DOHH2 (cell line): ENCODE data around the gene LOXHD1.

Experiments used
- H3F3A ChIP-seq: fragments of 200-600 bp; sonication (generic), shearing (Covaris generic); 2 replicates; pipeline ENCODE4 v1.6.0; 2016; ENCODE audit warnings: antibody characterized with exemption, mild to moderate bottlenecking; ENCODE audit not compliant: control insufficient read depth, insufficient read depth
- H3K27ac ChIP-seq: fragments of 200-600 bp; sonication (generic); 2 replicates; pipeline ENCODE4 v1.5.1; 2014; ENCODE audit warnings: low read depth, mild to moderate bottlenecking, low read length, moderate library complexity
- H3K27me3 ChIP-seq: fragments of 200-600 bp; sonication (generic); 2 replicates; pipeline ENCODE4 v1.6.1; 2014; ENCODE audit warnings: mild to moderate bottlenecking, low read length, mixed read lengths; ENCODE audit not compliant: control insufficient read depth
- H3K36me3 ChIP-seq: fragments of 200-600 bp; sonication (generic); 2 replicates; pipeline ENCODE4 v1.6.1; 2014; ENCODE audit warnings: mild to moderate bottlenecking, low read length, moderate library complexity, mixed read lengths; ENCODE audit not compliant: control insufficient read depth
- H3K4me1 ChIP-seq: fragments of 200-600 bp; sonication (generic); 2 replicates; pipeline ENCODE4 v1.6.1; 2014; ENCODE audit warnings: mild to moderate bottlenecking, low read length, mixed read lengths; ENCODE audit not compliant: control insufficient read depth
- H3K4me2 ChIP-seq: fragments of 200-600 bp; sonication (generic); 2 replicates; pipeline ENCODE4 v1.6.0; 2014; ENCODE audit warnings: mild to moderate bottlenecking, low read length, moderate library complexity
- H3K4me3 ChIP-seq: fragments of 200-600 bp; sonication (generic); 2 replicates; pipeline ENCODE4 v1.5.1; 2014; ENCODE audit warnings: mild to moderate bottlenecking, low read length, mixed read lengths
- H3K79me2 ChIP-seq: fragments of 200-600 bp; sonication (generic); 2 replicates; pipeline ENCODE4 v1.6.1; 2014; ENCODE audit warnings: mild to moderate bottlenecking, low read length, mixed read lengths; ENCODE audit not compliant: control insufficient read depth
- H3K9me2 ChIP-seq: fragments of 200-600 bp; sonication (generic); replicated peaks from 2 replicates; pipeline ENCODE4 v1.6.1; 2014; ENCODE audit warnings: mild to moderate bottlenecking, low read length, mixed read lengths; ENCODE audit not compliant: control insufficient read depth
- H3K9me3 ChIP-seq: fragments of 200-600 bp; sonication (generic); 2 replicates; pipeline ENCODE4 v1.6.1; 2014; ENCODE audit warnings: antibody characterized with exemption, low read length, mixed read lengths; ENCODE audit not compliant: control insufficient read depth, insufficient read depth
- H4K20me1 ChIP-seq: fragments of 200-600 bp; sonication (generic); 2 replicates; pipeline ENCODE4 v1.6.0; 2014; ENCODE audit warnings: low read depth, mild to moderate bottlenecking, antibody characterized with exemption, low read length, moderate library complexity; ENCODE audit not compliant: control insufficient read depth, insufficient read depth
- CTCF ChIP-seq: fragments of 200-600 bp; sonication (generic); IDR thresholded peaks from one replicate; pipeline ENCODE4 v1.5.1; 2014; ENCODE audit warnings: antibody characterized with exemption, mild to moderate bottlenecking, low read depth, low read length; ENCODE audit not compliant: poor library complexity, severe bottlenecking
- EZH2phosphoT487 ChIP-seq: fragments of 200-600 bp; sonication (generic); IDR thresholded peaks from 2 replicates; pipeline ENCODE4 v1.6.1; 2017; ENCODE audit warnings: borderline replicate concordance, mild to moderate bottlenecking, antibody characterized with exemption, low read length, moderate library complexity, mixed read lengths

LOXHD1 gene

GRCh38 chr18:46519870-46520269, 137.2 kb downstream of the LOXHD1 start:
- peaks cover under 1% of the 10 kb centered on the region; the same call in 1 of the 2 replicates for H3K27me3 ChIP-seq

GRCh38 chr18:46518438-46518837, 138.6 kb downstream of the LOXHD1 start:
- Histone ChIP-seq H3K79me2 (no peaks in the 10 kb centered on the region), H3K27me3 (peaks cover 2% of the 10 kb centered on the region; the same call in 1 of the 2 replicates), H4K20me1 (no peaks in the 10 kb centered on the region), H3K9me3 (no peaks in the 10 kb centered on the region), H3K36me3 (no peaks in the 10 kb centered on the region), H3K4me1 (no peaks in the 10 kb centered on the region), H3K4me3 (no peak overlapping the region), H3K9me2 (no peaks in the 10 kb centered on the region), H3F3A (no peaks in the 10 kb centered on the region), H3K27ac (no peak overlapping the region), H3K4me2 (no peak overlapping the region)
- no peak for TF ChIP-seq EZH2phosphoT487

More at GRCh38 chr18:46519870-46520269, 137.2 kb downstream of the LOXHD1 start:
- Histone ChIP-seq H3K4me3 (no peak overlapping the region), H3K79me2 (no peaks in the 10 kb centered on the region), H3K4me1 (no peaks in the 10 kb centered on the region), H3K4me2 (no peak overlapping the region), H4K20me1 (no peaks in the 10 kb centered on the region), H3K9me2 (no peaks in the 10 kb centered on the region), H3K27ac (no peak overlapping the region), H3F3A (no peaks in the 10 kb centered on the region), H3K9me3 (no peaks in the 10 kb centered on the region), H3K36me3 (no peaks in the 10 kb centered on the region)
- TF ChIP-seq CTCF (no peak), EZH2phosphoT487 (no peak)

GRCh38 chr18:46516555-46516954, 140.5 kb downstream of the LOXHD1 start:
- Histone ChIP-seq H3K36me3 (no peaks in the 10 kb centered on the region), H3K9me2 (no peaks in the 10 kb centered on the region), H3K4me1 (no peaks in the 10 kb centered on the region), H3K4me3 (no peak overlapping the region), H3K79me2 (no peaks in the 10 kb centered on the region), H3K4me2 (no peak overlapping the region), H3K27ac (no peak overlapping the region), H3K9me3 (no peaks in the 10 kb centered on the region), H3F3A (no peaks in the 10 kb centered on the region), H4K20me1 (no peaks in the 10 kb centered on the region), H3K27me3 (peaks cover 2% of the 10 kb centered on the region; the same call in 1 of the 2 replicates)
- TF ChIP-seq CTCF (no peak), EZH2phosphoT487 (no peak)

- H3K27me3 ChIP-seq = peaks cover 2% of the 10 kb centered on the region; the same call in 1 of the 2 replicates
- no peaks in the 10 kb centered on the region for H3K79me2 ChIP-seq
- no peak overlapping the region for H3K27ac ChIP-seq
- no peak overlapping the region for H3K4me3 ChIP-seq
- no peaks in the 10 kb centered on the region for H3K36me3 ChIP-seq
- TF ChIP-seq EZH2phosphoT487 (no peak), CTCF (no peak)
- H3F3A ChIP-seq = no peaks in the 10 kb centered on the region
- no peak overlapping the region for H3K4me2 ChIP-seq
- H3K4me1 ChIP-seq = no peaks in the 10 kb centered on the region
- H3K9me2 ChIP-seq = no peaks in the 10 kb centered on the region
- H3K9me3 ChIP-seq = no peaks in the 10 kb centered on the region
- H4K20me1 ChIP-seq = no peaks in the 10 kb centered on the region
These were observed 146.6 kb downstream of the LOXHD1 start for GRCh38 chr18:46510386-46510785.
